ENCODE data around the gene HOXB3. TPM values are rescaled to one million over a fixed set of nuclear protein-coding genes. Genes with fewer than 3 reads are reported as not detected.
"Not testable (repeated sequence)": the region's sequence is repeated elsewhere in the genome, so short reads cannot be mapped to it uniquely, and the experiment has no call there.

The HOXB3 gene
- total and polyA plus RNA-seq, 4 donors: 23.8 to 162 (median 94.8) TPM

GRCh38 chr17:48542698-48543106, 47.3 kb downstream of the HOXB3 start:
- Histone ChIP-seq H3K4me3 (ENCODE audit: low read depth, low read length) (peak overlapping the region; percentile 86), H3K27me3 (ENCODE audit: control insufficient read depth, insufficient read depth, low read length) (no peaks in the 10 kb centered on the region), H3K4me1 (ENCODE audit: control insufficient read depth, insufficient read depth, low read length) (peaks cover 33% of the 10 kb centered on the region), H3K9me3 (ENCODE audit: control insufficient read depth, insufficient read depth, low read length) (no peaks in the 10 kb centered on the region), H3K27ac (ENCODE audit: low read depth, low read length) (peak overlapping the region; percentile 99), H3K36me3 (ENCODE audit: control insufficient read depth, insufficient read depth, low read length) (peaks cover 14% of the 10 kb centered on the region)
- DNase-seq (ENCODE audit: low read depth in 4 of 6, low spot score in 6 of 6): peak in 2 of 6 donors; percentile 17 to 53
- WGBS (ENCODE audit: insufficient coverage): 0% methylated on average over 9 of the region's 12 CpGs

GRCh38 chr17:48542114-48542656, 47.9 kb downstream of the HOXB3 start:
- no peaks in the 10 kb centered on the region for H3K27me3 ChIP-seq (ENCODE audit: control insufficient read depth, insufficient read depth, low read length)
- H3K4me1 ChIP-seq (ENCODE audit: control insufficient read depth, insufficient read depth, low read length): peaks cover 33% of the 10 kb centered on the region
- peak overlapping the region; percentile 86 for H3K4me3 ChIP-seq (ENCODE audit: low read depth, low read length)
- no peaks in the 10 kb centered on the region for H3K9me3 ChIP-seq (ENCODE audit: control insufficient read depth, insufficient read depth, low read length)
- peaks cover 14% of the 10 kb centered on the region for H3K36me3 ChIP-seq (ENCODE audit: control insufficient read depth, insufficient read depth, low read length)
- peak in 1 of 6 donors; percentile 20 for DNase-seq (ENCODE audit: low read depth in 4 of 6, low spot score in 6 of 6)
- H3K27ac ChIP-seq (ENCODE audit: low read depth, low read length): peak overlapping the region; percentile 99
- WGBS (ENCODE audit: insufficient coverage): 2% methylated on average over 22 of the region's 27 CpGs

DNA sequence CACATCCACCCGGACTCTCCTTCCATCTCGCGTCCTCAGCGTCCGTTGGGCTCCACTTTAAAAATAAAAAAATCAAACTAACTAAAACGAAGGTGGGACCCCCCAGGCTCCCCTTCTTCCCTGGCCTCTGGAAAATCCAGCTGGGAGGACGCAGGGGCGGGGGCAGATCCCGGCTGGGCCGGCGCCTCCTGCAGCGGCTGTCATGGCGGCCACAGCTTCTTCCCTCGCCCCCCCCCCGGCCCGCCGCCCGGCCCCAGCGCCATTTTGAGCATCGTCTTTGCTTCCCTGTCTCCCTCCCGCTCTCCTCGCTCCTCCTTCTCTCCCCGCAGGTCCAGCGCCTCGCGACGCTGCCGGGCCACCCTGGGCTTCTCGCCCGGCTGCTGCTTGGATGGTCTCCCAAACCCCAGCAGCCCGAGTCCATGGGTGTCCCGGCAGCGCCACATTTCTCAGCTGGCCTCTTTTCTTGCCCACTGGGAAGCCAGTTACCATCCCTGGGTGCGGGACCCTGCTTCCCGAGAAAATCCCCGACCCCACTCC, 48.4 kb downstream of the HOXB3 start:
- under 1% methylated on average over 31 of the region's 36 CpGs for WGBS (ENCODE audit: insufficient coverage)
- Histone ChIP-seq H3K9me3 (ENCODE audit: control insufficient read depth, insufficient read depth, low read length) (no peaks in the 10 kb centered on the region), H3K27ac (ENCODE audit: low read depth, low read length) (peak overlapping the region; percentile 99), H3K4me3 (ENCODE audit: low read depth, low read length) (peak overlapping the region; percentile 86), H3K4me1 (ENCODE audit: control insufficient read depth, insufficient read depth, low read length) (peaks cover 27% of the 10 kb centered on the region), H3K27me3 (ENCODE audit: control insufficient read depth, insufficient read depth, low read length) (no peaks in the 10 kb centered on the region), H3K36me3 (ENCODE audit: control insufficient read depth, insufficient read depth, low read length) (peaks cover 14% of the 10 kb centered on the region)
- peak in 5 of 6 donors; percentile 66 to 93 (median 71) for DNase-seq (ENCODE audit: low read depth in 4 of 6, low spot score in 6 of 6)

- Histone ChIP-seq H3K36me3 (ENCODE audit: control insufficient read depth, insufficient read depth, low read length) (peaks cover 14% of the 10 kb centered on the region), H3K27me3 (ENCODE audit: control insufficient read depth, insufficient read depth, low read length) (no peaks in the 10 kb centered on the region), H3K27ac (ENCODE audit: low read depth, low read length) (peak overlapping the region; percentile 99), H3K9me3 (ENCODE audit: control insufficient read depth, insufficient read depth, low read length) (no peaks in the 10 kb centered on the region), H3K4me1 (ENCODE audit: control insufficient read depth, insufficient read depth, low read length) (peaks cover 22% of the 10 kb centered on the region), H3K4me3 (ENCODE audit: low read depth, low read length) (peak overlapping the region; percentile 86)
- DNase-seq (ENCODE audit: low read depth in 4 of 6, low spot score in 6 of 6): peak in 2 of 6 donors; percentile 36 to 57
- 3% methylated on average over 11 of the region's 12 CpGs for WGBS (ENCODE audit: insufficient coverage)
Measured at GRCh38 chr17:48541036-48541576, 48.9 kb downstream of the HOXB3 start.

DNA sequence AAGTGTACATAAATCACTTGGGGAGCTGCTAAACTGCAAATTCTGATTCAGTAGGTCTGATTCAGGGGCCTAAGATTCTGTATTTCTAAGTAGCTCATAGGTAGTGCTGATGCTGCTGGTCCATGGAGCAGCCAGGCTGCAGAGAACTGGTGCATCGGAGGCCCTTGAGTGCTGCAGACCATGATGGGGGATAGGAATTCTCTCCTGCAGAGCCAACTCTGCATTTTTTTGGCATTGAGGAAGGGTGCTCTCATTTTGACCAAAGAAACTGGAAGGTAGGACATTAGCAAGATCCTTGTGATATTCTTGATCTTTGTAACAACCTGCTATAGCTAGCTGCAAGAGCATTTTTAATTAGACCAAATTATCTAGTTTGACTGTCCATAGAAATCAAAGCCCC, 49.8 kb downstream of the HOXB3 start:
- WGBS (ENCODE audit: insufficient coverage): 43% methylated on average over 1 of the region's 1 CpG
- H3K27me3 ChIP-seq (ENCODE audit: control insufficient read depth, insufficient read depth, low read length): no peaks in the 10 kb centered on the region
- peak overlapping the region; percentile 99 for H3K27ac ChIP-seq (ENCODE audit: low read depth, low read length)
- H3K9me3 ChIP-seq (ENCODE audit: control insufficient read depth, insufficient read depth, low read length): no peaks in the 10 kb centered on the region
- peaks cover 16% of the 10 kb centered on the region for H3K4me1 ChIP-seq (ENCODE audit: control insufficient read depth, insufficient read depth, low read length)
- peak in 2 of 6 donors; percentile 33 to 85 for DNase-seq (ENCODE audit: low read depth in 4 of 6, low spot score in 6 of 6)
- no peak overlapping the region for H3K4me3 ChIP-seq (ENCODE audit: low read depth, low read length)
- H3K36me3 ChIP-seq (ENCODE audit: control insufficient read depth, insufficient read depth, low read length): peaks cover 14% of the 10 kb centered on the region

DNA sequence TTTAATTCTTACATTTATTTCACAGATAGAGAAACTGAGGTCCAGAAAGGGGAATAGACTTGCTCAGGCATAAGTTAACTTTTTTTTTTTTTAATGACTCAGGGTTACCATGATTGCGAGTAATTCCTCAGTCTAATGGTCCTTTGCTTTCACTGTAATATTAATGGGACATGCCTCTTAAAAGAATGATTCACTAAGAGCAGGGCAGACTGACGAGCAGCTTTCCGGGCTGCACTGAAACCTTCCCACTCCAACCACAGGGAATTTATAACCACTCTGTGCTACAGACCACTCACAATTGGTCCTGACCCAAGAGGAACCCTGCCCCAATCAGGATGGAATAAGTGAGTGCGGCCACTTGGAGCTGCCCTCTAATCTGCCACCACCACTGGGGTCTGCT, 50.9 kb downstream of the HOXB3 start:
- DNase-seq (ENCODE audit: low read depth in 4 of 6, low spot score in 6 of 6): no peak
- Histone ChIP-seq H3K9me3 (ENCODE audit: control insufficient read depth, insufficient read depth, low read length) (no peaks in the 10 kb centered on the region), H3K4me1 (ENCODE audit: control insufficient read depth, insufficient read depth, low read length) (peaks cover 12% of the 10 kb centered on the region), H3K36me3 (ENCODE audit: control insufficient read depth, insufficient read depth, low read length) (peaks cover 14% of the 10 kb centered on the region), H3K27ac (ENCODE audit: low read depth, low read length) (peak overlapping the region; percentile 33), H3K27me3 (ENCODE audit: control insufficient read depth, insufficient read depth, low read length) (no peaks in the 10 kb centered on the region), H3K4me3 (ENCODE audit: low read depth, low read length) (no peak overlapping the region)
- 68% methylated on average over 2 of the region's 4 CpGs for WGBS (ENCODE audit: insufficient coverage)

DNA sequence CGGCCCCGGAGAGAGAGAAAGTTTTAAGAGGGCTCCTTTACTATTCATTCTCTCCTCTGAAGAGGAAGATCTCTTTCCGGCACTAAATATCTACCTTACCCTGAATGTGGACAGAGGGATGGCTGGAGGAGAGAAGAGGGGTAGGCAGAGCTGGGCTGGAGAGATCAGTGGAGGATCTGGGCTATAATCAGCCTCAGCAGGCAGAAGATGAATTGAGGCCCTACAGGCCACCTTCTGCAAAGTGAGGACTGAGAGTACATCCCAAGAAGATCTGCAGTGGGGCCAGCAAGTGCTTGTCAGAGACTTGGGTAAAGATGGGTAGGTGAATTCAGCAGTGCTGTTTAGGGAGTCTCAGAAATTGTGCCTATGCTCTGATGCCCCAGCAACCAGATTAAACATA, 52.7 kb downstream of the HOXB3 start:
- H3K27ac ChIP-seq (ENCODE audit: low read depth, low read length): no peak overlapping the region
- no peak for DNase-seq (ENCODE audit: low read depth in 4 of 6, low spot score in 6 of 6)
- H3K4me1 ChIP-seq (ENCODE audit: control insufficient read depth, insufficient read depth, low read length): peaks cover 12% of the 10 kb centered on the region
- H3K27me3 ChIP-seq (ENCODE audit: control insufficient read depth, insufficient read depth, low read length): no peaks in the 10 kb centered on the region
- no peaks in the 10 kb centered on the region for H3K9me3 ChIP-seq (ENCODE audit: control insufficient read depth, insufficient read depth, low read length)
- WGBS (ENCODE audit: insufficient coverage): no CpG with 5 or more reads among the region's 3 CpGs
- H3K4me3 ChIP-seq (ENCODE audit: low read depth, low read length): no peak overlapping the region
- peaks cover 5% of the 10 kb centered on the region for H3K36me3 ChIP-seq (ENCODE audit: control insufficient read depth, insufficient read depth, low read length)

- not testable (repeated sequence) for H3K9me3 ChIP-seq (ENCODE audit: control insufficient read depth, insufficient read depth, low read length); H3K27me3 ChIP-seq (ENCODE audit: control insufficient read depth, insufficient read depth, low read length); H3K4me3 ChIP-seq (ENCODE audit: low read depth, low read length); H3K36me3 ChIP-seq (ENCODE audit: control insufficient read depth, insufficient read depth, low read length); H3K27ac ChIP-seq (ENCODE audit: low read depth, low read length); DNase-seq (ENCODE audit: low read depth in 4 of 6, low spot score in 6 of 6)
- WGBS (ENCODE audit: insufficient coverage): 92% methylated on average over 2 of the region's 9 CpGs
- peaks cover 11% of the 10 kb centered on the region for H3K4me1 ChIP-seq (ENCODE audit: control insufficient read depth, insufficient read depth, low read length)
Measured at GRCh38 chr17:48535793-48536559, 54.1 kb downstream of the HOXB3 start.

DNA sequence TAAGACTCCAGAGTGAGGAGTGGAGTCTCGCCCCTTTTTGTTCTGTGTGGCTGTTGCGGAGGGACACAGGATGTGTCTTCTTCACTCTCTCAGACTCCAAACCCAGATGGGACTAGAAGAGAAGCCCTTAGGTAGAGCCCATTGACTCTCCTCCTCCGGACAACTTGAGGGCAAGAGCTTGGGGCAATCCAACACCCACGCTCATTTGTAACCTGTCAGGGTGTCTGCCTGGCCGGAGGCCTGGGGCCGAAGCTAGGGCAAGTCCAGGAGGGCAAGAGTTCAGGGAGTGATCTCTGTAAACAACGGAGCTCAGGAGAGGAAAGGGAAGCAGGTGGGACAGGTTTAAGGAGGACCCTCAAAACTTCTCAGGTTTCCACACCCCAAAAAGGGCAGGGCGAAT, 57.8 kb downstream of the HOXB3 start:
- Histone ChIP-seq H3K4me3 (ENCODE audit: low read depth, low read length) (no peak overlapping the region), H3K36me3 (ENCODE audit: control insufficient read depth, insufficient read depth, low read length) (peaks cover 4% of the 10 kb centered on the region), H3K9me3 (ENCODE audit: control insufficient read depth, insufficient read depth, low read length) (no peaks in the 10 kb centered on the region), H3K27ac (ENCODE audit: low read depth, low read length) (no peak overlapping the region), H3K4me1 (ENCODE audit: control insufficient read depth, insufficient read depth, low read length) (peaks cover 7% of the 10 kb centered on the region), H3K27me3 (ENCODE audit: control insufficient read depth, insufficient read depth, low read length) (no peaks in the 10 kb centered on the region)
- no peak for DNase-seq (ENCODE audit: low read depth in 4 of 6, low spot score in 6 of 6)
- WGBS (ENCODE audit: insufficient coverage): 77% methylated on average over 6 of the region's 8 CpGs
